Neural progenitor cell (in vitro differentiated cells): Measurements from ENCODE around the gene AIF1L.

Experiments used
- EZH2 ChIP-seq: fragments of 200-600 bp; sonication (generic); IDR thresholded peaks from 2 replicates; pipeline ENCODE4 v1.6.1; 2017; ENCODE audit warnings: antibody characterized with exemption, mild to moderate bottlenecking, moderate library complexity
- EZH2phosphoT487 ChIP-seq: fragments of 200-600 bp; sonication (generic); IDR thresholded peaks from 2 replicates; pipeline ENCODE4 v1.6.1; 2017; ENCODE audit warnings: antibody characterized with exemption
- TF ChIP-seq, protein P1 (sequence below): fragments of 200-600 bp; sonication (generic); IDR thresholded peaks from 2 replicates; pipeline ENCODE4 v1.5.1; 2017; ENCODE audit warnings: antibody characterized with exemption, mild to moderate bottlenecking

DNA sequence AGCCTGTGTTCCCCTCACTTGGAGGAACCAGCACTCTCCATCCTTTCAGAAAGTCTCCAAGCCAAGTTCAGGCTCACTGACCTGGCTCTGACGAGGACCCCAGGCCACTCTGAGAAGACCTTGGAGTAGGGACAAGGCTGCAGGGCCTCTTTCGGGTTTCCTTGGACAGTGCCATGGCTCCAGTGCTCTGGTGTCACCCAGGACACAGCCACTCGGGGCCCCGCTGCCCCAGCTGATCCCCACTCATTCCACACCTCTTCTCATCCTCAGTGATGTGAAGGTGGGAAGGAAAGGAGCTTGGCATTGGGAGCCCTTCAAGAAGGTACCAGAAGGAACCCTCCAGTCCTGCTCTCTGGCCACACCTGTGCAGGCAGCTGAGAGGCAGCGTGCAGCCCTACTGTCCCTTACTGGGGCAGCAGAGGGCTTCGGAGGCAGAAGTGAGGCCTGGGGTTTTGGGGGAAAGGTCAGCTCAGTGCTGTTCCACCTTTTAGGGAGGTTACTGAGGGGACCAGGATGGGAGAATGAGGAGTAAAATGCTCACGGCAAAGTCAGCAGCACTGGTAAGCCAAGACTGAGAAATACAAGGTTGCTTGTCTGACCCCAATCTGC lies 24.4 kb downstream of the AIF1L start:
- TF ChIP-seq, protein P1, sequence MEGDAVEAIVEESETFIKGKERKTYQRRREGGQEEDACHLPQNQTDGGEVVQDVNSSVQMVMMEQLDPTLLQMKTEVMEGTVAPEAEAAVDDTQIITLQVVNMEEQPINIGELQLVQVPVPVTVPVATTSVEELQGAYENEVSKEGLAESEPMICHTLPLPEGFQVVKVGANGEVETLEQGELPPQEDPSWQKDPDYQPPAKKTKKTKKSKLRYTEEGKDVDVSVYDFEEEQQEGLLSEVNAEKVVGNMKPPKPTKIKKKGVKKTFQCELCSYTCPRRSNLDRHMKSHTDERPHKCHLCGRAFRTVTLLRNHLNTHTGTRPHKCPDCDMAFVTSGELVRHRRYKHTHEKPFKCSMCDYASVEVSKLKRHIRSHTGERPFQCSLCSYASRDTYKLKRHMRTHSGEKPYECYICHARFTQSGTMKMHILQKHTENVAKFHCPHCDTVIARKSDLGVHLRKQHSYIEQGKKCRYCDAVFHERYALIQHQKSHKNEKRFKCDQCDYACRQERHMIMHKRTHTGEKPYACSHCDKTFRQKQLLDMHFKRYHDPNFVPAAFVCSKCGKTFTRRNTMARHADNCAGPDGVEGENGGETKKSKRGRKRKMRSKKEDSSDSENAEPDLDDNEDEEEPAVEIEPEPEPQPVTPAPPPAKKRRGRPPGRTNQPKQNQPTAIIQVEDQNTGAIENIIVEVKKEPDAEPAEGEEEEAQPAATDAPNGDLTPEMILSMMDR = no peak
- no peak for TF ChIP-seq EZH2phosphoT487
- no peak for TF ChIP-seq EZH2
